Esophagus squamous epithelium (tissue), 4 donors: ENCODE data around the gene MAP3K21.

ENCODE experiments used
- POLR2A ChIP-seq, 4 donors: fragments of 450-650 bp; IDR thresholded peaks; one replicate each; pipeline ENCODE4 v1.6.1; 2017; ENCODE audit warnings: antibody characterized with exemption in 4 of 4, mild to moderate bottlenecking in 4 of 4, moderate library complexity in 3 of 4
- TF ChIP-seq, protein P1 (sequence below), 6 experiments: fragments of 450-650 bp in 4 of 6; fragments of 200-600 bp in 2 of 6; sonication (generic) in 2 of 6; IDR thresholded peaks; one replicate each; pipeline ENCODE4 v1.5.1; 2016 to 2019; ENCODE audit warnings: antibody characterized with exemption in 6 of 6, mild to moderate bottlenecking in 4 of 6, moderate library complexity in 4 of 6

DNA sequence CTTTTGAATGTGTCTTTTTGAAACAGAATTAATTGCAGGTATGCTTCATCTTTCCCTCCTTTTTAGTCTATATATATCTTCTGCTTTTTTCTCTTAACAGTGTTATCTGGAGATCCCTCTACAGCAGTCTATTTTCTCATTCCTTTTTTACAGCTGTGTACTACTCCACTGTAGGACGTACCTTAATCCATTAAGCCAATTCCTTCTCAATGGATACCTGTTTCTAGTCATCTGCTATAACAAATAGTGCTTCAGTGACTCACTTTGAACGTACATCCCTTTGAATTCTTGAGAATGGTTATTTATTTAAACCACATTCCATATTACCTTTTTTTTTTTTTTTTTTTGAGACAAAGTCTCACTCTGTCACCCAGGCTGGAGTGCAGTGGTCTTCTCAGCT lies 47.6 kb upstream of the MAP3K21 start:
- TF ChIP-seq POLR2A (IDR thresholded peaks at IDR 0.05), result no peak
- TF ChIP-seq, protein P1, sequence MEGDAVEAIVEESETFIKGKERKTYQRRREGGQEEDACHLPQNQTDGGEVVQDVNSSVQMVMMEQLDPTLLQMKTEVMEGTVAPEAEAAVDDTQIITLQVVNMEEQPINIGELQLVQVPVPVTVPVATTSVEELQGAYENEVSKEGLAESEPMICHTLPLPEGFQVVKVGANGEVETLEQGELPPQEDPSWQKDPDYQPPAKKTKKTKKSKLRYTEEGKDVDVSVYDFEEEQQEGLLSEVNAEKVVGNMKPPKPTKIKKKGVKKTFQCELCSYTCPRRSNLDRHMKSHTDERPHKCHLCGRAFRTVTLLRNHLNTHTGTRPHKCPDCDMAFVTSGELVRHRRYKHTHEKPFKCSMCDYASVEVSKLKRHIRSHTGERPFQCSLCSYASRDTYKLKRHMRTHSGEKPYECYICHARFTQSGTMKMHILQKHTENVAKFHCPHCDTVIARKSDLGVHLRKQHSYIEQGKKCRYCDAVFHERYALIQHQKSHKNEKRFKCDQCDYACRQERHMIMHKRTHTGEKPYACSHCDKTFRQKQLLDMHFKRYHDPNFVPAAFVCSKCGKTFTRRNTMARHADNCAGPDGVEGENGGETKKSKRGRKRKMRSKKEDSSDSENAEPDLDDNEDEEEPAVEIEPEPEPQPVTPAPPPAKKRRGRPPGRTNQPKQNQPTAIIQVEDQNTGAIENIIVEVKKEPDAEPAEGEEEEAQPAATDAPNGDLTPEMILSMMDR (IDR thresholded peaks at IDR 0.05), result no peak
